Karpas-422 (cell line): ENCODE measurements around the gene ERCC5. TPM values are rescaled to one million over a fixed set of nuclear protein-coding genes. Genes with fewer than 3 reads are reported as not detected.

Source experiments
- DNase-seq: peaks from one replicate; pipeline ENCODE4 v3.0.0-alpha.2; 2015
- H2AFZ ChIP-seq: fragments of 200-600 bp; sonication (generic); 2 replicates; pipeline ENCODE4 v1.6.1; 2014; ENCODE audit warnings: antibody characterized with exemption, low read length, mixed read lengths
- H3K27ac ChIP-seq: fragments of 200-600 bp; sonication (generic); 2 replicates; pipeline ENCODE4 v1.5.1; 2014; ENCODE audit warnings: mild to moderate bottlenecking, low read length, moderate library complexity
- H3K27me3 ChIP-seq: fragments of 200-600 bp; sonication (generic); 2 replicates; pipeline ENCODE4 v1.6.1; 2014; ENCODE audit warnings: low read length, mixed read lengths
- H3K36me3 ChIP-seq: fragments of 200-600 bp; sonication (generic); 2 replicates; pipeline ENCODE4 v1.6.1; 2014; ENCODE audit warnings: low read length, mixed read lengths; ENCODE audit not compliant: insufficient read depth
- H3K4me1 ChIP-seq: fragments of 200-600 bp; sonication (generic); 2 replicates; pipeline ENCODE4 v1.6.1; 2014; ENCODE audit warnings: mild to moderate bottlenecking, low read length, mixed read lengths
- H3K4me2 ChIP-seq: fragments of 200-600 bp; sonication (generic); 2 replicates; pipeline ENCODE4 v1.6.1; 2014; ENCODE audit warnings: low read length, low read depth, mild to moderate bottlenecking; ENCODE audit not compliant: poor library complexity, severe bottlenecking
- H3K4me3 ChIP-seq: fragments of 200-600 bp; sonication (generic); 2 replicates; pipeline ENCODE4 v1.5.1; 2014; ENCODE audit warnings: mild to moderate bottlenecking, antibody characterized with exemption, low read length, mixed read lengths
- H3K79me2 ChIP-seq: fragments of 200-600 bp; sonication (generic); 2 replicates; pipeline ENCODE4 v1.6.1; 2014; ENCODE audit warnings: mild to moderate bottlenecking, low read length, mixed read lengths
- H3K9ac ChIP-seq: fragments of 200-600 bp; sonication (generic); 2 replicates; pipeline ENCODE4 v1.6.0; 2014; ENCODE audit warnings: low read length
- H3K9me2 ChIP-seq: fragments of 200-600 bp; sonication (generic), shearing (Covaris generic); replicated peaks from 2 replicates; pipeline ENCODE4 v1.6.0; 2014; ENCODE audit warnings: mild to moderate bottlenecking, low read length, moderate library complexity; ENCODE audit not compliant: insufficient read depth
- H3K9me3 ChIP-seq: fragments of 300-700, 200-600 bp; sonication (generic); 2 replicates; pipeline ENCODE4 v1.6.1; 2014; ENCODE audit warnings: low read length, mixed read lengths
- H4K20me1 ChIP-seq: fragments of 200-600 bp; sonication (generic); 2 replicates; pipeline ENCODE4 v1.6.1; 2014; ENCODE audit warnings: mild to moderate bottlenecking, antibody characterized with exemption, low read length, low read depth; ENCODE audit not compliant: insufficient read depth
- total RNA-seq: library from RNA; depleted of rRNA; stranded (reverse); fragments of >200 nt; shearing (Covaris generic); gene quantifications from 2 replicates; pipeline ENCODE4 v1.2.3, GENCODE V29; 2014; ENCODE audit warnings: low replicate concordance

The ERCC5 gene
- total RNA-seq, 1 experiment from 2014 or later, result 43.3 TPM

DNA sequence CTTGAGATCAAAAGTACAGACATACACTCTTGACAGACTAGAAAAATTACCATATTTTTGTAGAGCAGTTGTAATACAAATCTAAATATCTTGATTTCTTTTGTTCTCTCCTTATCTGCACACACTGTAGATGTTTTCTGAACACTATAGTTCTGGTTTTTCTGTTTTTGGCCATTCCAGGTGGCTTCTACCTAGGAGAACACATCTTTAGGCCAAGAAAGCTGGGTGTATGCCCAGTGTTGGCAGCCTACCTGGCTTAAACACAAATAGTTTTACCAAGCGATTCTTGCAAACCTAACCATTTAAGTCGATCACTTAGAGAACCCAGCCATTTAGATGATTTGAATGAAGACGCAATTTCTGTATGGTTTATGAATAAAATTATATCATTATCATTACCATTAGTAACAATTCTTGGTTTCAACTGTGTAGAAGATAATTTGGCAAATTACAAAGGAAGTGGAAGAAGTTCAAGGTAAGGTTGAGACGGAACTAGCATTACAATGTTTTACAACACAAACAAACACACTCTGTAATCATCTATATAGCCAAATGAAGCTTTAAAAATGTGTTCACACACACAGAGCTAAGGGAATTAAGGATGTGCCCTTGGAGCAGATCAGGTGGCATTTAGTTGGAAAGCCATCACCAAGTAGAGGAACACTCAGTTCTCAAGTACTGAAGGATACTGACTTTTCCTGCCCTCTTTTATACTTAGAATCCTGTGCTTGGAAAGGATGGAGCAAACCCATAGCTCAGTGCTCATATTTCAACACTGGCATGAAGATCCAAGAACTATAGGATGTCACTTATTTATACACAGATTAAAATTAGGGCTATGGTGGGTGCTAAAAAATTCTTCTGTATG, 36.2 kb downstream of the ERCC5 start:
- no peaks in the 10 kb centered on the region for H3K36me3 ChIP-seq
- no peak for DNase-seq
- no peak overlapping the region for H3K4me2 ChIP-seq
- no peaks in the 10 kb centered on the region for H3K9me2 ChIP-seq
- no peak overlapping the region for H2AFZ ChIP-seq
- no peaks in the 10 kb centered on the region for H3K79me2 ChIP-seq
- H4K20me1 ChIP-seq, result no peaks in the 10 kb centered on the region
- H3K9me3 ChIP-seq, result no peaks in the 10 kb centered on the region
- no peak overlapping the region for H3K27ac ChIP-seq
- no peak overlapping the region for H3K9ac ChIP-seq
- H3K4me3 ChIP-seq, result no peak overlapping the region
- no peaks in the 10 kb centered on the region for H3K27me3 ChIP-seq
- no peaks in the 10 kb centered on the region for H3K4me1 ChIP-seq

DNA sequence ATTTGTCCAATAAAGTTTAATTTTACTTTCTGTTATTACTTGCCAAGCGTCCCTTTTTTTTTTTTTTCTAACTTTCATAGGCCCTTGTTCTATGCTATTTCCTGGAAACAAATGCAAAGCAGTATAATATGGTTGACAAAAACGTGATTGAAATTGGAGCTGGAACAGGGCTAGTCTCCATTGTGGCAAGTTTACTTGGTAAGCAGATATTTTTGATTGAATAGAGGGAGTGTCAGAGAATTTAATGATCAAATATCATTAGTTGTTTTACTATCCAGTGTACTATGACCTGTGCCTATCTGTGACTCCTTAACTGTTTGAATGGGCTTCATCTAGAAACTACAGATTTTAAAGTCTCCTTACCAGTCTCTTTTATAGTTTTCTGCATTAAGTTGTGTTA, 46.7 kb downstream of the ERCC5 start:
- Histone ChIP-seq H3K4me3 (no peak overlapping the region), H3K27ac (no peak overlapping the region), H4K20me1 (no peaks in the 10 kb centered on the region), H3K4me1 (no peaks in the 10 kb centered on the region), H3K36me3 (no peaks in the 10 kb centered on the region), H3K9me2 (no peaks in the 10 kb centered on the region), H3K4me2 (no peak overlapping the region), H3K9ac (no peak overlapping the region), H3K27me3 (no peaks in the 10 kb centered on the region), H3K79me2 (no peaks in the 10 kb centered on the region), H3K9me3 (no peaks in the 10 kb centered on the region), H2AFZ (no peak overlapping the region)
- no peak for DNase-seq

DNA sequence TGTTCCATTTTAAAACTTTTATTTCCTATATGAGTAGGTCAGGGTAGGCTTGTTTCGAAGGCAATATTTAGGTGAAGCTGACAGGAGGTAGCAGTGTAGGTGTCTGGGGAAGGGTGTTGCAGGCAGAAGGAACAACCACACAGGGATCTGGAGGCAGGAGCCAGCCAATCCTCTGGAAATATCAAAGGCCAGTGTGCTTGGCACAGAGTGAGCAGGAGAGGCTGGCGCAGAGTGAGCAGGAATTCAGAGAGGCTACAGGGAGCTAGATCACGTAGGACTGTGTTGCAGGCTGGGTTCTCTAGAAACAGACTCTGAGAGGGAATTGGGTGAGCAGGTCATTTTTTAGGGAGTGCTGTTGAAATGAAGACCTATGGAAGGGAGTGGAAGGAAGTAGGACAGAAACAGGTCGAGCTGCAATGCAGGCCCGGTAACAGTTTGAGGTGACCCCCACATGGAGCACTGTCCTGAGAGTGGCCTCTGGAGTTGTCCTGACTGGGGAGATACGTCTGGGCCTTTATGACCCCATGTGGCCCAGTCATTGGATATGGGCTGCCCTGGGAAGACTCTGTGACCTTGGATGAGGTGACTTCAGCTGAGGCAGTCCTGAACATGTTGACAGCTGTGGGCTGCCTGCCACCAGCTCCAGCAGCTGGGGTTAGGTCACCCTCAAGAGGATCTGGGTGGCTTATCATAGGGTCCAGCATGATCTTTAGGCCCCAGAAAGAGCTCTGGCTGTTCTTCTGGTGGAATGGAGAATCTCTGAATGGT, 51.7 kb downstream of the ERCC5 start:
- Histone ChIP-seq H3K79me2 (no peaks in the 10 kb centered on the region), H4K20me1 (no peaks in the 10 kb centered on the region), H3K9ac (no peak overlapping the region), H2AFZ (no peak overlapping the region), H3K27me3 (no peaks in the 10 kb centered on the region), H3K4me1 (peaks cover 13% of the 10 kb centered on the region), H3K4me3 (no peak overlapping the region), H3K27ac (no peak overlapping the region), H3K36me3 (no peaks in the 10 kb centered on the region), H3K9me3 (no peaks in the 10 kb centered on the region), H3K9me2 (no peaks in the 10 kb centered on the region), H3K4me2 (no peak overlapping the region)
- no peak for DNase-seq

- no peak overlapping the region for H3K9ac ChIP-seq
- H3K27ac ChIP-seq, result no peak overlapping the region
- H4K20me1 ChIP-seq, result no peaks in the 10 kb centered on the region
- H3K4me2 ChIP-seq, result no peak overlapping the region
- no peaks in the 10 kb centered on the region for H3K36me3 ChIP-seq
- H3K9me2 ChIP-seq, result no peaks in the 10 kb centered on the region
- no peak for DNase-seq
- H3K79me2 ChIP-seq, result no peaks in the 10 kb centered on the region
- H2AFZ ChIP-seq, result no peak overlapping the region
- H3K27me3 ChIP-seq, result no peaks in the 10 kb centered on the region
- H3K4me1 ChIP-seq, result peaks cover 13% of the 10 kb centered on the region
- no peak overlapping the region for H3K4me3 ChIP-seq
- H3K9me3 ChIP-seq, result no peaks in the 10 kb centered on the region
Measured at GRCh38 chr13:102900193-102900608, 54.4 kb downstream of the ERCC5 start.

DNA sequence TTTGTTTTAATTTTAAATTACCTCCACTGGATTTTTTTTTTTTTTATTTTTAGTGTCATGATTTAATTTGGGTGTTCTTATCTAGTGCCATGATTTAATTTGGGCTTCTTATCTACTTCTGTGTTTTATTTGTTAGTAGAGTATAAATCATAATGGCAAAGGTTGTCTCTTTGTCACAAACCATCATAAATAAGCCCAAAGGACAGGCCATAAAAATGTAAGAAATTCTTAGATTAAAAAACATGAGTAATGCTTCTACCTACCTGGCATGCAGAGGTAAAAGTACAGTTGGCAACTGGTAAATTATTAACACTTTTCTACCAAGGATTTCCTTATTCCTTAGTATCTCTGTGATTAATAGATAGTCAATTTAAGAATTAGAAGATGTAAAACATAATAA, 55.2 kb downstream of the ERCC5 start:
- Histone ChIP-seq H3K4me2 (no peak overlapping the region), H4K20me1 (no peaks in the 10 kb centered on the region), H3K4me1 (peaks cover 13% of the 10 kb centered on the region), H2AFZ (no peak overlapping the region), H3K9me3 (no peaks in the 10 kb centered on the region), H3K9me2 (no peaks in the 10 kb centered on the region), H3K36me3 (no peaks in the 10 kb centered on the region), H3K9ac (no peak overlapping the region), H3K79me2 (no peaks in the 10 kb centered on the region), H3K4me3 (no peak overlapping the region), H3K27ac (no peak overlapping the region), H3K27me3 (no peaks in the 10 kb centered on the region)
- no peak for DNase-seq

- Histone ChIP-seq H3K36me3 (no peaks in the 10 kb centered on the region), H3K9me2 (no peaks in the 10 kb centered on the region), H3K27me3 (no peaks in the 10 kb centered on the region), H3K79me2 (no peaks in the 10 kb centered on the region), H4K20me1 (no peaks in the 10 kb centered on the region), H3K4me1 (peaks cover 13% of the 10 kb centered on the region), H3K27ac (no peak overlapping the region), H3K9me3 (no peaks in the 10 kb centered on the region), H3K4me2 (no peak overlapping the region), H3K4me3 (no peak overlapping the region), H3K9ac (no peak overlapping the region), H2AFZ (no peak overlapping the region)
- no peak for DNase-seq
Measured at GRCh38 chr13:102901615-102902305, 55.9 kb downstream of the ERCC5 start.

DNA sequence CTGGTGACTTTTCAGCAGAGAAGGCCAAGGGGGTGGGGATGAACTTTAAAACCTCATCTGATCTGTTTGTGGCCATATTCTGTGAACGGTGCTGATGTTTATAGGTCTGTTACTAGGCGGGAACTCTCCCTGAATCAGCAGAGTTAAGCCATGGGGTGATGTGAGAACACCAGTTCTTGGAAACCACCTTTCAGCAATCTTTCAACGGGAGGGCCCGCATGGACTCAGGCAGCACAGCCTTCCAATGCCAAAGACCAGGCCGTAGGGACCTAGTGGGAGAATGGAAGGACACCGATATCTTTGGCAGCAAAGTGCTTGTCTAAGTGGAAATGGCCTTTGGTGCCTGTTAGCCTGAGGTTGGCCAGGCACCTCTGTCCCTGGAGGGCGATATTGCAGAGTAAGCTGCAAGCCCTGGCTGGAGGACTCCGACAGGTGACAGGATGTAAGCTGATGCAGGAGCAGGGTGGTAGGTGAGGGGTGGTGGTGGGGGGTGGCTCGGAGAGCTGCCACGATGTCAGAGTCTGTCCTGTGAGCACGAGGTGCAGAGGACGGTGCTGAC, 57.0 kb downstream of the ERCC5 start:
- Histone ChIP-seq H3K4me1 (peaks cover 13% of the 10 kb centered on the region), H4K20me1 (no peaks in the 10 kb centered on the region), H3K27me3 (no peaks in the 10 kb centered on the region), H3K36me3 (no peaks in the 10 kb centered on the region), H3K4me3 (no peak overlapping the region), H3K79me2 (no peaks in the 10 kb centered on the region), H3K4me2 (no peak overlapping the region), H3K9me2 (no peaks in the 10 kb centered on the region), H3K9me3 (no peaks in the 10 kb centered on the region), H3K9ac (no peak overlapping the region), H2AFZ (no peak overlapping the region), H3K27ac (no peak overlapping the region)
- DNase-seq, result no peak
